Hippocampal formation (tissue), 2 donors: ENCODE results near the gene DBN1.
"Not testable (repeated sequence)": the region's sequence is repeated elsewhere in the genome, so short reads cannot be mapped to it uniquely, and the experiment has no call there.

Experiments used
- DNase-seq, 2 donors: peaks; one replicate each; lab custom pipeline; 2025; lab: John Stamatoyannopoulos, UW

Gene DBN1

DNA sequence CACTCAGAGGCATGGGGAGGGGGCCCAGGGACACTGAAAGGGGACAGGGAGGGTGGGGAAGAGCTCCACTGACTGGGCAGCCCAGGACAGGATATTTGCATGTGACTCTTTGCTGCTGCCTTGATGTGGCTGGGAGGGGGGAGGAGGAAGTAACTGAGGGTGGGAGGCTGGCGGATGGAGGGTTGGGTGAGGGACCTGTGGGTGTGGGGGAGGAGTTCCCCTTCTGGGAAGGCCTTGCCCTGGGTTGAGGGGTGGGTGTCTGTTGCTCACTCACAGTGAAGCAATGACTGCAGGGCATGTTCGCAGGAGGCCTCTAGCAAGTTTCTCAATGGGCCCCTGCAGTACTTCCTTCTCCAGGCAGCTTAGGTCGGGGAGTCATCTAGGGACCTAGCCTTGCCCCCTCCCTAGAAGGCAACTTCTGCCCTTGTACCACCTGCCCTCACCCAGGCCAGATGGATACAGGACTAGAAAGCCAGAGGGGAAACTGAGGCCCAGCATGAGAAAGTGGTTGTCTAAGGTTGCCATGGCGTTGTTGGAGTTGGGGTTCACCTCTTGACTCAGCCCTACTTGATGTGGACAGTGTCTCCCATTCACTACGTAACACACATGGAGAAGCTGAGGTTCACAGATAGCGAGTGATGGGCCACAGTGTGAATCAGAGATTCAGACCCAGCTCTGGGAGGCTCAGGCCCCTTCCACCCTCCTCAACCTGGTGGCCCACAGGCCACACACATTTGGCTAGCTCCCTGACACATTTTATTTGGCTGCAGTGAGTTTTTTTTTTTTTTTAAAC, 44.0 kb downstream of the DBN1 start:
- peak in 1 of 2 donors; percentile 26 for DNase-seq

DNA sequence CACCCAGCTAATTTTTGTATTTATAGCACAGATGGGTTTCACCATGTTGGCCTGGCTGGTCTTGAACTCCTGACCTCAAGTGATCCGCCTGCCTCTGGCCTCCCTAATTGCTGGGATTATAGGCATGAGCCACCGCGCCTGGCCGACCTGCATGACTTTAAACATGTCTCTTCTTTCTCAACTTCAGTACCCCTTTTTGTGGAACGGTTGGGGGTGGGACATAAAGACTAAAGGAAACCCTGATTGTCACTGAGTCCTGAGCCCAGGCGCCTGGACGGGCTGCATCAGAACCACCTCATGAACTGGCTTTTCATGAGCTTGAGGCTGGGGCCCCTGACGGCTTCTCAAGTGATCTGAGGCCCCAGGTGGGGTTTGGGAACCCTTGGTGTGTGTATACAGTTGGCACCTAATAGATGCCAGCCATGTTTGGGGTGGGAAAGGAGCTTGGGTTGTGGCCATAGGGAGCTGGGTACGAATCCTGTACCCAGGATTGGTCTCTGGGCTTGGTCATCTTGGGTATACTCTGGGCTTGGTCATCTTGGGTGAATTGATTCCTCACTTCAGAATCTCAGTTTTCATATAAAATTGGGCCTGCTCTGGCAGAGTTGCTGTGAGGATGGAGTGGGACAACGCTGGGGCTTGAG, 44.7 kb downstream of the DBN1 start:
- DNase-seq, result no peak

DNA sequence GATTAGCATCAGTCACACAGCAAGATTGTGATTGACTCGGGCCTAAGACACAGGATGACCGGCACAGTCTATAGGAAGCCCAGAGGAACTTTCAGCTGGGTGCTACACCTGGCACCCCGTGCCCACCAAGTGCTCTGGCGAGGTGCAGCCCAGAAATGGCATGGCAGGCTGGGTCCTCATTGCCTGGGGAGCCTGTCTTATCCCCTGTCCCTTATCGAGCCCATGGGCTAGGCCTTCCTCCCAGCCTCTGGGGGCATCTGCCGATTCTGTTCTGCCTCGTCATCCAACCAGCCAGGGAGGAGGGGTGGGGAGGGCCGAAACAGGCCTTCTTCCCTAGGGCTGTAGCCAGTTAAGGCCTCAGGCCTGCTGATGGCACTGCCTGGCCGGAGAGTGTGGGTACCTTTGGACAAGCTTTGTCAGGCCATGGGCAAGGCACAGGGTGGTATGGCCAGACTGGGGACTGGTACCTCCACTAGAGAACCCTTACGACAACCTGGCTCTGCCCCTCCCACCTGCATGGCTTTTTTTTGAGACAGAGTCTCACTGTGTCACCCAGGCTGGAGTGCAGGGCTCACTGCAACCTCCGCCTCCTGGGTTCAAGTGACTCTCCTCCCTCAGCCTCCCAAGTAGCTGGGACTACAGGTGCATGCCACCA, 45.4 kb downstream of the DBN1 start:
- DNase-seq, result no peak

DNA sequence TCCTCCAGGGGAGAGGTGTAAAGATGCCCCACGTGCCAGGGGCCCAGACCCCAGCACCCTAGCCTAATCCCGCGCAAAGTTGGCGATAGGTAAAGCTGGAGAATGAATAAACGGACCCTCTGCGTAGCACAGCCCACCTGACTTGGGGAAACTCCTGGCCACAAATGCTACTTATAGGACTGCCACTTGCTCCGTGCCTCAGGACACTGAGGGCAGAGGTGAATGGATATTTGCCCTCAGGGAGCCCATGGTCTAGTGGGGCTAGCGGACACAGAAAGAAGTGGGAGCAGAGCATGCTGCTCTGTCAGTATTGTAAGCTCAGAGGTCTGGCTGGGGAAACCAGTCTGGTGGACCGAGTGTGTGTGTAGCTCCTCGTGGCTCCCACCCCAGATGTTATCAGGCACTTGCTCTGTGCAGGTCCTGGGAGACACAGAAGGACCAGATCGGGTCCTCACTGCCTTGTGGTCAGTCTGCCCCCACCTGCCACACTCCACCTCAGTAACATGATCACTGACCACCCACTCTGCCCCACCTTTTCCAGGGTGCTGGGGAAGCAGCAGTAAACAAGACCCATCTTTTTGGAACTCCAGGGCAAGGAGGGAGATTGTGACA, 46.1 kb downstream of the DBN1 start:
- DNase-seq, result no peak

DNA sequence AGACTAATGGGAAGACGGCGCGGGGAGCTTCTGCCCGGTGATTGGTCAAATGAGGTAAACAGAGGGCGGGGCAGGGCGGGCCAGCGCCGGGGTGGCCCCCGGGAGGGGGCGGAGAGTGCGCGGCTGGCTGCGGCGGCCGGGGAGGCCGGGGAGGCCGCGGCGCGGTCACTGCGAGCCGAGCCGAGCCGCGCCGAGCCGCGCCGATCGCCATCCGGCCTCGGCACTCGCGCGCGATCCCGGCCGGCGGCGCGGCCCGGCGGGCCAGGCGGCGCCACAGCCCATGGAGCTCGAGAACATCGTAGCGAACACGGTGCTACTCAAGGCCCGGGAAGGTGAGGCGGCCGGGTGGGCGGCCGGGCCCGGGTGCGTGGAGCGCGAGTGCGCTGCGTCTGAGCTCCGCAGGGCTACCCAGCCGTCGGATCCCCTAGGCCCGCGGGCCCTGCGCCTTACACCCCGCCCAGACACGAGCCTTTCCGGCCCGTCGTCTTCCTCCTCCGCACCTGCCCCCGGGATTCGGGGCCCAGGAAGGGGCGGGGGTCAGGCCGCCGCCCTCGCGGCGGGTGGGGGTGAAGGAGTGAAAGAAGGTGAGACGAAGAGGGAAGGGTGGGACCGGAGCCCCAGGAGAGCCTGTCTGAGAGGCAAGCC, 46.7 kb downstream of the DBN1 start, which contains the start of gene GRK6:
Gene GRK6 (plus strand): TSS at position 111 of the 645 bp plus-strand sequence. CDS start 170 bp downstream, at position 281.
- no peak for DNase-seq

DNA sequence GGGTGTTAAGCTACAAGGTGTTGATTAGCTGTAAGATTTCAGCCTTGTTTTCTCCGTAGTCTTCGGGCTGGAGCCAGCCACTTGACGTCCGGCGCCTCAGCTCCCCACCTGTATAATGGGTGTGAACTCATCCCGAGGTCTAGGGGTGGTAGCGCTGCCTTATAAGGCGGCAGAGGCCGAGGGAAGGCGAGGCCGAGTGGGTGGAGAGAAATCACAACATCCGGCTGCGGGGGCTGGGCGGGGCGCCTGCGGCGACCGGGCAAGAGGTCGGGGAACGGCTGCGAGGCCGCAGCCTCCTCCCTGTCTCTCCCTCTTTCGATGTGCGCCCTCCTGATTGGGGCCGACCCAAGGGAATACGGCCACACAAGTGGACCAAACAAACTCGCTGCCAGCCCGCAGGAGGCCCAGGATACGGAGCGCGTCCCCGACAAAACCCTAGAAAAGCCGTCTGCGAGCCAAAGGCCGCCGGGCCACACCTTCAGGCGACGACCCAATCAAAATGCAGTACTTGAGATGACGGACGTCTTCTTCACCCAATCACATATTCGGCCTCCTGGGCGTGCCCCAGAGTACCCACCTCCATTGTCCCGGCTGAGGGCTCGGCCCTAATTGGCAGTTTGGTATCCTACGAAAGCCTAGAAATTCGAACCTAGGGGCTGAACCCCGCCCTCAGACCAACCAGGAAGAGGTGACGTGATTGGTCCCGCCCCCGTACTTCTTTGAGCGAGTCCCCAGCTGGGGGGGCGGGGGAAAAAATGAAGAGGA, 47.5 kb downstream of the DBN1 start:
- DNase-seq, result peak; percentile 100

DNA sequence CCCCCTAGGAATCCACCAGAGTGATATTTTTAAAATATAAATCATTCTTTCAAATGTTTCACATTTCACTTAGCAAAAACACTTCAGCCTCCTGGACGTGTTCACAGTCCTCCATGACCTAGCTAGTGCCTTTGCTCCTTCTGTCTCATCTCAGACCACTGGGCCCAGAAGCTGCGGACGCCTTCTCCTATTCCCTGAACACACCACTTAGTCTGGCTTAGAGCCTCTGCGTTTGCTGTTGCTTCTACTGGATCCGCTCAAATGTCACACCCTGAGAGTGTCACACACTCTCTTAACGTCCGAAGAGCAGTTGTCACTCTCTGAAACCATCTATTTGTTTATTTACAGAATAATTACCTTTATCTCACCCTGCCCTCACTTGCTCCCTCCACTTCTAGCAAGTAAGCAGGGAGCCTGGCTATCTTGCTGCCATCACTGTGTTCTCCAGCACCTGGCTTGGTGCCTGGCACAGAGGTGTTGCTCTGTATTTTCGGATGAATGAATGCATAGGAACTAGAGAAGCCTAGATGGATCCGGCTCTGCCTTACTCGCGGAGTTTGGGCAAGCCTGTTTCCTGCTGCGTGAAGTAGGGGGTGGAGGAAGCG, 48.1 kb downstream of the DBN1 start:
- no peak for DNase-seq

DNA sequence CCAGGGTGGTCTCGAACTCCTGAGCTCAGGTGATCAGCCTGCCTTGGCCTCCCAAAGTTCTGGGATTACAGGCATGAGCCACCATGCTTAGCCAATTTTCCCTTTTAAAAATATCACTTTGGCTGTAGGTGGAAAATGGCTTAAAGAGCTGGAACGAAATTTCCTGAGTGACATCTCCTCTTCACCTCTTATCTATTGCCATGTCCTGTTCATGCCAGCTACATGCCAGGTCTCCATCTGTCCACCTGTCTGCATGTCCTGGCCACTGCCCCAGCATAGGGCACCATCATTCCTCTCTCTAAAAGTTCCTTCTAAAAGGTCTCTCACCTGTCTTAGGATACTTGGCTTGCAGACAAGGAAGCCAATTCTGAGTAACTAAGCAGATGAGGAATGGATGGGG, 49.8 kb downstream of the DBN1 start:
- DNase-seq, result no peak

DNA sequence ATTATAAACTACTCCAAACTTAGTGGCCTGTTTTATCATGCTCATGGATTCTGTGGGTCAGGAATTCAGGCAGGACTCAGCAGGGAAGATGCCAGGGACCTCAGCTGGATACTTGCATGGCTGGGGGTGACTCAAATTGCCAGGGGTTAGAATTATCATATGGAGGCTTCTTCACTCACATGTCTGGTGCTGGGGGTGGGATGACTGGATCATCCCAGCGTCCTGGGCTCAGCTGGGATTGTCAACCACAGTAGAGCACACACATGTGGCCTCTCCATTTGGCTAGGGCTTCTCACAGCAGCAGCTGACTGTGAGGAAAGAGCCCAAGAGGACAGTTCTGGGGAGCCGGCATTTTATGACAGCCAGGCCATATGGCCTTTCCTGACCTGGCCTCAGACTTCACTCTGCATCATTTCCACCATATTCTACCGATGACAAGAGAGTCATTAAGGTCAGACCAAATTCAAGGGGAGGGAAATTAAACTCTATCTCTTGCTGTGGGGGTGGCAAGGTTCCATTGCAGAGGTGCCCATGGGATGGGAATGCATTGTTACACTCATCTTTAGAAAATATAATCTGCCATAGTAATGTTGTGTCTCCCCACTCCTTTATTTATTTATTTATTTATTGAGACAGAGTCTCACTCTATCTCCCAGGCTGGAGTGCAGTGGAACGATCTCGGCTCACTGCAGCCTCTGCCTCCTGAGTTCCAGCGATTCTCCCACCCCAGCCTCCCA, 52.2 kb downstream of the DBN1 start:
- DNase-seq, result no peak

DNA sequence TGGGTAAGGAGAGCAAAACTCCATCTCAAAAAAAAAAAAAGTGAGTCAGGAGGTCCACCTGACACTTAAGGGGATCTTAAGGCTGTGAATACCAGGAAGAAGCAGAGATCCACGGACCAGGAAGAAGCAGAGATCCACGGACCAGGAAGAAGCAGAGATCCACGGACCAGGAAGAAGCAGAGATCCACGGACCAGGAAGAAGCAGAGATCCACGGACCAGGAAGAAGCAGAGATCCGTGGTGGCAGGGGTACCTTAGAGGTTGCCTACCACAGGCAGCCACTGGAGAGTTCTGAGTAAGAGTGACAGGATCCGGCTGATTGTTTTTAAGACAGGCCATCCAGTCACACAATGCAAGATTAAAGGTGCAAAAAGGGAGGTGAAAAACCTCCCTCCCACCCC, 53.0 kb downstream of the DBN1 start:
- DNase-seq, result not testable (repeated sequence)

DNA sequence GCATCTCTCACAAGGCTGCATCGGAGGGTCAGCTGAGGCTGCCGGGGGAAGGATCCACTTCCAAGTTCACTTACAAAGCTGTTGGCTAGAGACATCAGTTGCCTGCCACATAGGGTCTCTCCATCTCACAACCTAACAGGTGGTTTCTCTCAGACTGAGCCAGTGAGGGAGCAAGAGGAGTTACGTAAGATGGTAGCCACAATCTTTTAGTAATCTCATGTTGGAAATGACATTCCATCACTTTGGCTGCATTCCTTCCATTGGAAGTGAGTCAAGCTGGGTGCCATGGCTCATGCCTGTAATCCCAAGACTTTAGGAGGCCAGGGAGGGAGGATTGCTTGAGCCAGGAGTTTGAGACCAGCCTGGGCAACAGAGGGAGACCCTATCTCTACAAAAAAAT, 54.4 kb downstream of the DBN1 start:
- no peak for DNase-seq

DNA sequence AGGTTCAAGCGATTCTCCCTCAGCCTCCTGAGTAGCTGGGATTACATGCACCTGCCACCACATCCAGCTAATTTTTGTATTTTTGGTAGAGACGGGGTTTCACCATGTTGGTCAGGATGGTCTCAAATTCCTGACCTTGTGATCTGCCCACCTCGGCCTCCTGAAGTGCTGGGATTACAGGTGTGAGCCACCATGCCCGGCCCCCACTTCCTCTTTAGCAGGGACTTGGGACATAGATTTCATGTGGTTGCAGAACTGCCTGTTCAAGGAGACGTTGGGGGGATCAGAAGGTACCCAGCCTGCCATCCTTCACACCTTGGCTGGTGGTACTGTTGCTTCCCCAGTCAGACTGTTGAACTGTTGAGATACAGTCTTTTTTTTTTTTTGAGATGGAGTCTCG, 56.4 kb downstream of the DBN1 start:
- DNase-seq, result not testable (repeated sequence)

DNA sequence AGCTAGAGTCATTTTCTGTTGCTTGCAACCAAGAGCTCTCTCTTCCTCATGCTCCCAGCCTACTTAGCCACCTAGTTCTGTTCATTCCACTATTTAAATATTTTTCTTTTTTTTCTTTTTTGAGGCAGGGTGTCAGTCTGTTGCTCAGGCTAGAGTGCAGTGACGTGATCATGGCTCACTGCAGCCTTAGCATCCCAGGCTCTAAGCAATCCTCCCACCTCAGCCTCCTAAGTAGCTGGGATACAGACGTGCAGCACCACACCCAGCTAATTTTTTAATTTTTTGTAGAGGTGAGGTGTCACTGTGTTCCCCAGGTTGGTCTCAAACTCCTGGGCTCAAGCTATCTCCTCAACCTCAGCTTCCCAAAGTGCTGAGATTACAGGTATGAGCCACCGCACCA, 59.0 kb downstream of the DBN1 start:
- no peak for DNase-seq

DNA sequence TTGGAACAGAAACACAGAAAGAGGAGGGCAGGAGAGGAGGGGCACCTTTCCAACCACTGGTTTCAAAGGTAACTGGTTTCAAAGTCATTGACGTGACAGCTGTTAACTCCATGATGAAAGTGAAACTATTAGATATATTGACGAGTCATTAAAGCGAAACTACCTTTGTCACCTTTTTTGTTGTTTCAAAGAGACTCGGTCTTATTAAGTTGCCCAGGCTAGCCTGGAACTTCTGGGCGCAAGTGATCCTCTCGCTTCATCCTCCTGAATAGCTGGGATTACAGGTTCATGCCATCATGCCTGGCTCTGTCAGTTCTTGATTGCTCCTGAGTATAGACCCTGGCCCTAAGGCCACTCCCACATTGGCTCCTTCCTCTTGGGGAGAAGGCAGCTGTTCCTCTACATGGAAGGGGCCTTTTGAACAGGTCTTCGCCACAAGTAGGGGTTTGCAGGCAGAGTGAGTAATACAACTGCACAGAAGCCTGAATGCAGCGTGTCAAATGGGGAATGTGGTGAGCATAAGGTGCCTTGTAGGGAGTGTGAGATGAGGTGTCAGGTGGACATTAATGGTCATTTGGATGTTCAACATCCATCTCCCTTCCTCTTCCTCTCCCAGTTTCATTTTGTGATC, 60.7 kb downstream of the DBN1 start:
- no peak for DNase-seq

DNA sequence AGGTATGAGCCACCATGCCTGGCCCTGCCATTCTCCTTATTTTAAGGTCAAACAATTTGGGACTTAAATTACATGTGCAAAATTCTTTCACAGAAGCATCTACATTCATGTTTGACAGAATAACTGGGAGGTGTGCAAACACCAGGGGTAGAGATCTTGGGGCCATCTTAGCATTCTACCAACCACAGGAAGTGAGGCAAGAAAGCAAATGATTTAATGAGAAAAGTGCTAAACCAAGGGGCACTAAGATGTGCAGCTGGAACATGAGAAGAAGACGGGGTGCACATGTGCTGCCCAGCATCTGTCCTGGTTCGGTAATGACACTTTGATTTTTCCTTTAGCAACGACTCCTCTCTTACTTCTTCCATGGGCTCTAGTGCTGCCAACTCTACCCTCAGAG, 62.9 kb downstream of the DBN1 start:
- no peak for DNase-seq

DNA sequence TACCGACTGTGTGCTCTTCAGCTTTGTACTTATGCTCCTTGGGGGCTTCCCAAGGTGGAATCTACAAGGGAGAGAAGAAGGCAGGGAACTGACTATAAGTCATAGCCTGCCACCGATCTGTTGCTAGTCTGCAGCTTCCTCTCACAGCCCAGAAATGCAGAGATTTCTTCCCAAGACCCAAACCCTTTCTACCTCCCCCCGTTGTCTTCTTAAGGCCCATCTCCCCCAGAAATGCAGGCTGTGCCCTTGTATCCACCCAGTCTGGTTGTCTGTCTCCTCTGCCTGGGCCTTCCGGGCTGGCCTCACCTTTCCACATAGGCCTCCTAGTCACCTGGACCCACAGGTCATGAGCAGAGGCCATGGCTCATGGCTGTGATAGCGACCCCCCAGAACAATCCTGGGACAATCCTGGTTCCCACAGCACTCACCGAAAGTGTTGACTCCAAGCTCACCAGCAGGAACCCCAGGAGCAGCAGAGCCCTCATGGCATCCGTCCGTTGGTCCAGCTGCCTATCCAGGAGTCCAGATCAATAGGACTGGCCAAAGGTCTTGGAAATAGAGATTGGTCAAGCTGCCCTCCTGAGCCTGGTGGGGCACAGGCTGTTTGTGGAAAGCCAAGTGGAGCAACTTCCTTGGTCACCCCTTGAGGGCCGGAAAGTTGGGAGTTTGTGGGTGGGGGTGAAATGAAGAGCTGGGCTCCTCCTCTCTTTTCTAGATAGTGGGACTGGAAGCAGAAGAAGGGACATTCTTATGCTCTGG, 64.2 kb downstream of the DBN1 start, which contains the start of gene F12:
Gene F12 (minus strand): TSS at position 522 of the 759 bp plus-strand sequence. CDS start 37 bp downstream, at position 485.
- DNase-seq, result no peak
